ENCODE results near the gene UQCRC1.

UQCRC1 gene

DNA sequence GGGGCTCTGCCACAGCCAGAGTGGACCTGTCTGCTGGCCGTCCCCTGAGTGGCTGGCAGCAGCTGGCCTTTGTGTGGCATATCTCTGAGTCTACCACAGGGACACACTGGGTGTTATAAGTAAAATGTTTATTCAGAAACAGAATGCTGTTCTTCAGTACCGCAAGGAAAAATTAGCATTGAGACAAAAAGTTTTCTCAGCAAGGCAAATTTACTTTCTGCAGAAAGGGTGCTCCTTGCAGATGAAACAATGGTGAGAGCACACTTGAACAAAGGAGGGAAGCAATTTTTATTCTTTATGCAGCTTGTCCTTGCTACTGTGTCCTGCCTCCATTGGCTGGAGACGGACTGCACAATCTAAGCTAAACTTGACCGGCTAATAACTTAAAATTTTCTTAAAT lies 8.1 kb upstream of the UQCRC1 start:
- Histone ChIP-seq H3K36me3 (ENCODE audit: insufficient read depth, low read length) (peaks cover 35% of the 10 kb centered on the region), H3K27ac (ENCODE audit: low read length) (no peak overlapping the region), H3K9ac (ENCODE audit: low read depth, low read length) (no peak overlapping the region), H3K79me2 (ENCODE audit: insufficient read depth, low read length) (0 out of 2 replicates have a peak, but pooled peaks cover 5% of the 10 kb centered on the region), H2AFZ (ENCODE audit: low read depth, low read length) (no peak overlapping the region), H3K4me3 (ENCODE audit: low read depth in 1 of 2, low read length in 2 of 2) (0 out of 4 replicates have a peak overlapping the region, but pooled peaks of 1 of the 2 experiments have one; percentile 2), H4K20me1 (ENCODE audit: insufficient read depth, low read length) (no peaks in the 10 kb centered on the region), H3K4me1 (ENCODE audit: insufficient read depth, low read length) (no peaks in the 10 kb centered on the region), H3K27me3 (ENCODE audit: insufficient read depth, low read length, poor library complexity) (no peaks in the 10 kb centered on the region), H3K9me3 (ENCODE audit: insufficient read depth, low read length, severe bottlenecking) (peaks cover 16% of the 10 kb centered on the region), H3K4me2 (ENCODE audit: insufficient read depth, low read length) (no peak overlapping the region)
- no peak for ATAC-seq (ENCODE audit: insufficient read depth, low read depth)
- TF ChIP-seq EZH2 (IDR thresholded peaks at IDR 0.05; ENCODE audit: borderline replicate concordance, low read depth, low read length, severe bottlenecking), result no peak
- TF ChIP-seq, protein P1, sequence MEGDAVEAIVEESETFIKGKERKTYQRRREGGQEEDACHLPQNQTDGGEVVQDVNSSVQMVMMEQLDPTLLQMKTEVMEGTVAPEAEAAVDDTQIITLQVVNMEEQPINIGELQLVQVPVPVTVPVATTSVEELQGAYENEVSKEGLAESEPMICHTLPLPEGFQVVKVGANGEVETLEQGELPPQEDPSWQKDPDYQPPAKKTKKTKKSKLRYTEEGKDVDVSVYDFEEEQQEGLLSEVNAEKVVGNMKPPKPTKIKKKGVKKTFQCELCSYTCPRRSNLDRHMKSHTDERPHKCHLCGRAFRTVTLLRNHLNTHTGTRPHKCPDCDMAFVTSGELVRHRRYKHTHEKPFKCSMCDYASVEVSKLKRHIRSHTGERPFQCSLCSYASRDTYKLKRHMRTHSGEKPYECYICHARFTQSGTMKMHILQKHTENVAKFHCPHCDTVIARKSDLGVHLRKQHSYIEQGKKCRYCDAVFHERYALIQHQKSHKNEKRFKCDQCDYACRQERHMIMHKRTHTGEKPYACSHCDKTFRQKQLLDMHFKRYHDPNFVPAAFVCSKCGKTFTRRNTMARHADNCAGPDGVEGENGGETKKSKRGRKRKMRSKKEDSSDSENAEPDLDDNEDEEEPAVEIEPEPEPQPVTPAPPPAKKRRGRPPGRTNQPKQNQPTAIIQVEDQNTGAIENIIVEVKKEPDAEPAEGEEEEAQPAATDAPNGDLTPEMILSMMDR (IDR thresholded peaks at IDR 0.05; ENCODE audit: borderline replicate concordance, extremely low read depth, low read length, poor library complexity, severe bottlenecking), result no peak
- no peak for DNase-seq

DNA sequence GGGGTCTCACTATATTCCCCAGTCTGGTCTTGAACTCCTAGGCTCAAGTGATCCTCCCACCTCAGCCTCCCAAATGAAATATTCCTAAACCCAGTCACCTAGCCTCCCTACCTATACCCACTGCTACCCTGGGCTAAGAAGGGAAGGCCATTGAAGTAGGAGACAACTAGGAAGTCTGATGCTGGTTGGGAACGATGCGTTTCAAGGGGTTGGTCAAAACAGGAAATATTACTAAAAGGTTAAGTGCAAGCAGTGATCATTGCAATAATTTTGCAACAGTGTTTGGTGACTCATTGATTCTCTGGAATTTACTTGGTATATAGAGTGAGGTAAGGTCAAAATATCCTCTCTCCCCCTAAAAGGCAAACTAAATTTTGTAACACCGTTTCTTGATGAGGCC lies 4.6 kb upstream of the UQCRC1 start:
- H3K9ac ChIP-seq (ENCODE audit: low read depth, low read length), result no peak overlapping the region
- TF ChIP-seq EZH2 (IDR thresholded peaks at IDR 0.05; ENCODE audit: borderline replicate concordance, low read depth, low read length, severe bottlenecking), result no peak
- TF ChIP-seq, protein P1 (IDR thresholded peaks at IDR 0.05; ENCODE audit: borderline replicate concordance, extremely low read depth, low read length, poor library complexity, severe bottlenecking), result no peak
- H3K79me2 ChIP-seq (ENCODE audit: insufficient read depth, low read length), result peaks cover 25% of the 10 kb centered on the region
- H4K20me1 ChIP-seq (ENCODE audit: insufficient read depth, low read length), result no peaks in the 10 kb centered on the region
- no peak overlapping the region for H3K4me3 ChIP-seq (ENCODE audit: low read depth in 1 of 2, low read length in 2 of 2)
- H3K4me2 ChIP-seq (ENCODE audit: insufficient read depth, low read length), result no peak overlapping the region
- peaks cover 16% of the 10 kb centered on the region for H3K9me3 ChIP-seq (ENCODE audit: insufficient read depth, low read length, severe bottlenecking)
- H3K36me3 ChIP-seq (ENCODE audit: insufficient read depth, low read length), result peaks cover 17% of the 10 kb centered on the region
- H3K27me3 ChIP-seq (ENCODE audit: insufficient read depth, low read length, poor library complexity), result no peaks in the 10 kb centered on the region
- ATAC-seq (ENCODE audit: insufficient read depth, low read depth) (no peak), DNase-seq (no peak)
- H3K4me1 ChIP-seq (ENCODE audit: insufficient read depth, low read length), result peaks cover 15% of the 10 kb centered on the region
- no peak overlapping the region for H2AFZ ChIP-seq (ENCODE audit: low read depth, low read length)
- H3K27ac ChIP-seq (ENCODE audit: low read length), result no peak overlapping the region

DNA sequence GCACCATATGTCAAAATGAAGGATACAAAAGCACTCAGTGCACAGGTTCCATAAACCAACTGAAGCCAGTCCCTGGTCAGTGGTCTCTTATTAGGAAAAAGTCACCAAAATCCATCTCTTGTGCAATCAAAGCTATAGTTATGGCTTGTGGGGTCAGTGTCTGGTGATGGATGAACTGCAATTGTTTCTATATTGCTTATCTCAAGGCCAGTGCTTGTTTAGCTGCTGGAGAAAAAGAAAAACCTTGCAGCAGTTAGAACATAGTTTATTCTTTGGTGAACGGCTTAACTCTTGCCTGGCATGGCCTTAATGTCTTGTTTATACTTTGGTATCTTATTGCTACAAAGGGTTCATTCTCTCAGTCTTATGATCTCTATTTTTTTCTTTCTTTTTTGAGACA lies 2.9 kb upstream of the UQCRC1 start:
- H3K4me1 ChIP-seq (ENCODE audit: insufficient read depth, low read length), result peaks cover 29% of the 10 kb centered on the region
- DNase-seq, result no peak
- H3K79me2 ChIP-seq (ENCODE audit: insufficient read depth, low read length), result peaks cover 40% of the 10 kb centered on the region
- H3K27ac ChIP-seq (ENCODE audit: low read length), result no peak overlapping the region
- TF ChIP-seq, protein P1 (IDR thresholded peaks at IDR 0.05; ENCODE audit: borderline replicate concordance, extremely low read depth, low read length, poor library complexity, severe bottlenecking), result no peak
- no peak for TF ChIP-seq EZH2 (IDR thresholded peaks at IDR 0.05; ENCODE audit: borderline replicate concordance, low read depth, low read length, severe bottlenecking)
- H4K20me1 ChIP-seq (ENCODE audit: insufficient read depth, low read length), result no peaks in the 10 kb centered on the region
- peaks cover 21% of the 10 kb centered on the region for H3K36me3 ChIP-seq (ENCODE audit: insufficient read depth, low read length)
- no peak for ATAC-seq (ENCODE audit: insufficient read depth, low read depth)
- no peak overlapping the region for H3K4me3 ChIP-seq (ENCODE audit: low read depth in 1 of 2, low read length in 2 of 2)
- H3K9me3 ChIP-seq (ENCODE audit: insufficient read depth, low read length, severe bottlenecking), result peaks cover 4% of the 10 kb centered on the region
- H3K27me3 ChIP-seq (ENCODE audit: insufficient read depth, low read length, poor library complexity), result no peaks in the 10 kb centered on the region
- H2AFZ ChIP-seq (ENCODE audit: low read depth, low read length), result no peak overlapping the region
- no peak overlapping the region for H3K4me2 ChIP-seq (ENCODE audit: insufficient read depth, low read length)
- H3K9ac ChIP-seq (ENCODE audit: low read depth, low read length), result no peak overlapping the region

DNA sequence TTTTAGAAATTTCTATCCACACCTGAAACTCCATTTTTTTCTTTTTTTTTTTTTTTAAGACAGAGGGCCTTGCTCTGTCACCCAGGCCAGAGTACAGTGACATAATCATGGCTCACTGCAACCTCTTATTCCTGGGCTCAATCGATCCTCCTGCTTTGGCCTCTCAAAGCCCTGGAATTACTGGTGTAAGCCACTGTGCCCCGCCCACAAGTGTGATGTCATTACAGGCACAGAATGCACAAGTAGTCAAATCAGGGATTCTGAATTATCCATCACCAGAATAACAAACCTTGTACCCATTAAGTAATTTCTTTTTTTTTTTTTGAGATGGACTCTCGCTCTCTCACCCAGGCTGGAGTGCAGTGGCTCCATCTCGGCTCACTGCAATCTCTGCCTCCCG lies 1.9 kb downstream of the UQCRC1 start:
- Histone ChIP-seq H3K4me2 (ENCODE audit: insufficient read depth, low read length) (peak overlapping the region; percentile 98; the same call in 1 of the 2 replicates), H3K4me1 (ENCODE audit: insufficient read depth, low read length) (peaks cover 29% of the 10 kb centered on the region), H3K4me3 (ENCODE audit: low read depth in 1 of 2, low read length in 2 of 2) (no peak overlapping the region), H3K9ac (ENCODE audit: low read depth, low read length) (no peak overlapping the region), H3K27ac (ENCODE audit: low read length) (no peak overlapping the region), H4K20me1 (ENCODE audit: insufficient read depth, low read length) (peaks cover 10% of the 10 kb centered on the region), H2AFZ (ENCODE audit: low read depth, low read length) (no peak overlapping the region), H3K27me3 (ENCODE audit: insufficient read depth, low read length, poor library complexity) (no peaks in the 10 kb centered on the region), H3K79me2 (ENCODE audit: insufficient read depth, low read length) (peaks cover 37% of the 10 kb centered on the region), H3K9me3 (ENCODE audit: insufficient read depth, low read length, severe bottlenecking) (no peaks in the 10 kb centered on the region), H3K36me3 (ENCODE audit: insufficient read depth, low read length) (peaks cover 53% of the 10 kb centered on the region)
- no peak for DNase-seq
- no peak for TF ChIP-seq EZH2 (IDR thresholded peaks at IDR 0.05; ENCODE audit: borderline replicate concordance, low read depth, low read length, severe bottlenecking)
- TF ChIP-seq, protein P1 (IDR thresholded peaks at IDR 0.05; ENCODE audit: borderline replicate concordance, extremely low read depth, low read length, poor library complexity, severe bottlenecking), result no peak
- no peak for ATAC-seq (ENCODE audit: insufficient read depth, low read depth)
